WI38 (cell line): Measurements from ENCODE around the gene AKAP13.
"Not testable (repeated sequence)": the region's sequence is repeated elsewhere in the genome, so short reads cannot be mapped to it uniquely, and the experiment has no call there.

Source experiments
- H3K4me3 ChIP-seq: 2 replicates; pipeline ENCODE4 v1.5.1; 2011; ENCODE audit warnings: low read depth, mild to moderate bottlenecking, control low read depth, low read length
- TF ChIP-seq, protein P1 (sequence below): IDR thresholded peaks from 2 replicates; pipeline ENCODE4 v1.5.1; 2012; ENCODE audit warnings: low read depth, mild to moderate bottlenecking, control low read depth, low read length

The AKAP13 gene

DNA sequence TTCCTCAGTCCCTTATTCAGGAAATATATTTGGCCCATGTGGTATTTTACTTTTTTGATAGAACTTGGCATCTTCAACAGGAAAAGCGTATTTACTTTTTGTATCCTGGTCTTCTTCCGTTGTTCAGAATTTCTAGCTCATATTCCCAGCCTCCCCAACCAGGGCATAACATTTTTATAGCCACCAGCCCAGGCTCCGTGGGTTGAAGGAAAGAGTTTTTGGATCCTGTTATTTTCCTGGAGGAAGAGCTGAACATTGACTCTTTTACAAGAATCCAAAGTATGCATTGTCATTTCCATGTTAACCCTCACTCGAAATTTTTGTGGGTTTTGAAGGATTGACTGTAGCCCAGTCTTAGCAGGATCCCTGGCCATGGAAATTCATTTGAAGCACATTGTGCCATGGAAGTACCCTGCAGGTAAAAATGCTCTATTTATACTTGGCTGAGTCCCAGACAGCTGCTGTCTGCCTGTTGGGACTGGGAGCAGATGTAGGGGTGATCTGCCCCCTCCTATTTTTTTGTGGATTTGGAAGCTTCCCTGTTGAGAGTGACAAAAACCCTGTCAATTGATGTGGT, 98.8 kb downstream of the AKAP13 start:
- TF ChIP-seq, protein P1, sequence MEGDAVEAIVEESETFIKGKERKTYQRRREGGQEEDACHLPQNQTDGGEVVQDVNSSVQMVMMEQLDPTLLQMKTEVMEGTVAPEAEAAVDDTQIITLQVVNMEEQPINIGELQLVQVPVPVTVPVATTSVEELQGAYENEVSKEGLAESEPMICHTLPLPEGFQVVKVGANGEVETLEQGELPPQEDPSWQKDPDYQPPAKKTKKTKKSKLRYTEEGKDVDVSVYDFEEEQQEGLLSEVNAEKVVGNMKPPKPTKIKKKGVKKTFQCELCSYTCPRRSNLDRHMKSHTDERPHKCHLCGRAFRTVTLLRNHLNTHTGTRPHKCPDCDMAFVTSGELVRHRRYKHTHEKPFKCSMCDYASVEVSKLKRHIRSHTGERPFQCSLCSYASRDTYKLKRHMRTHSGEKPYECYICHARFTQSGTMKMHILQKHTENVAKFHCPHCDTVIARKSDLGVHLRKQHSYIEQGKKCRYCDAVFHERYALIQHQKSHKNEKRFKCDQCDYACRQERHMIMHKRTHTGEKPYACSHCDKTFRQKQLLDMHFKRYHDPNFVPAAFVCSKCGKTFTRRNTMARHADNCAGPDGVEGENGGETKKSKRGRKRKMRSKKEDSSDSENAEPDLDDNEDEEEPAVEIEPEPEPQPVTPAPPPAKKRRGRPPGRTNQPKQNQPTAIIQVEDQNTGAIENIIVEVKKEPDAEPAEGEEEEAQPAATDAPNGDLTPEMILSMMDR: no peak
- H3K4me3 ChIP-seq: no peak overlapping the region

DNA sequence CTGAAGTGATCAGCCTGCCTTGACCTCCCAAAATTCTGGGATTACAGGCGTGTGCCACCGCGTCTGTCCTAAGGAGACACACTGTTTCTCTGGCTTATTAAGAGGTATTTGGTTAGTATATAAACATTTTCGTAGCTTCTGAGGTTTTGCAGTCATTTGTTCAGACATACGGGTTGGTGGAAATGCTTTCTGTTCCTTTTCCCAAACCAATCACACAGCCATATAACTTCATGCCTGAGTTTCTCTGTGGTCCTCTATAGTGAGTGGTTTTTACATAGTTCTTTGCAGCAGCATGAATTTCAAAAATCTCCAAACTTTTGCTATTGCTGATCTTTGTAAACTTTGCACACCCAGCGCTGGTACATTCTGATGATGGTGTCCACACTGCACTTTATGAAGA, 100.5 kb downstream of the AKAP13 start:
- TF ChIP-seq, protein P1: no peak
- no peak overlapping the region for H3K4me3 ChIP-seq

DNA sequence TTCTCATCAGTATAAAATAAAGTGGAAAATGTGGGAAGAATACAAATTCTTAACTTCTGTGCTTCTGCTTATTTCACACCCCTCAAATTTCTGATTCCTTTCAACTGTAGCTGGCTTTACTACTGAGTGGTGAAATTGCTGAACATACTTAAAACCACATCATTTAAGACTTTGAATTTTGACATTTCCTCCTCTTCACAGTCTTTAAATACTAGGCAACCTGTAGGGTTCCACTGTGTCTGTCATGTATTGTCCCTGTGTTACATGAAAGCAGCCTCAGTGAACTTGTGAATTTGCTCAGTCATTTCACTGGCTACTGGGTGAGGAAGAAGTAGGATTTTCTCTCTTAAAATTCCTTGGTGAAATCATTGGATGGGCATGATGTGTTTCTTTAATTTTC, 101.1 kb downstream of the AKAP13 start:
- H3K4me3 ChIP-seq: not testable (repeated sequence)

DNA sequence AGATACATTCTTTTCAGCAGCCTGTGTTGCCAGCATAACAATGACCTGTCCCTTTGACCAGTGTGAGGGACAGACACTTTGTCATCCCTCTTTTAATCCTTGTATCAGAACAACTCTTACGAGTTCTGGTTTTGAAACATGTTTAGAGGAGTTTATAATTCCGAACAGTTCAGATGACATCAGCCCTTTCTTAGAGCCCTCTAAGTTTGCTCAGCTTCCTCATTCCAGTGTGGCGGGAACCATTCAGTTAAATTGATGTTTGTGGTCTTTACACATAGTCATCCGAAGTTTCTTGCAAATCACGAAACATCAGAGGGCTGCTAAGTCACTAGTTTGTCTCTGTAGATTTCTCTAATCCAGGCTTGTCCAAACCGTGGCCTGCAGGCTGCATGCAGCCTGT, 102.5 kb downstream of the AKAP13 start:
- TF ChIP-seq, protein P1: no peak
- H3K4me3 ChIP-seq: peak overlapping the region; percentile 12; the same call in 1 of the 2 replicates

DNA sequence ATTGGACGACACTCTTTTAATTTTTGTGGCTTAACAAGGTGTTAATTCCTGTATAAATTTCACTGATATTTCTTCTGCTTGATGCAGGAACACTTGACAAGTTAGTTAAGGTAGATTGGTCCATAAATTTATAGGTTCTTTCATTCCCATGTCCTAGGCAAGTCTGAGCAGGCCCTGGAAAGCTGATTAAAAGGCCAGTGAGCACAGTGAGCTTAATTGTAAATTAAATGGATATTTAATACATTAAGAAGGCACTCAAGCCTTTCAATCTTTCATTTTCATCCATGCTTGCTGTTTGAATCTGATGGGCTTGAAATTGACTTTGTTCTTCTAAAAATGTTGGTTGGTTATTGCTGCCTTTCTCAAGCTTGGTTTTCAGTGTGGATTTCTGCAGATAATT, 103.6 kb downstream of the AKAP13 start:
- not testable (repeated sequence) for H3K4me3 ChIP-seq

DNA sequence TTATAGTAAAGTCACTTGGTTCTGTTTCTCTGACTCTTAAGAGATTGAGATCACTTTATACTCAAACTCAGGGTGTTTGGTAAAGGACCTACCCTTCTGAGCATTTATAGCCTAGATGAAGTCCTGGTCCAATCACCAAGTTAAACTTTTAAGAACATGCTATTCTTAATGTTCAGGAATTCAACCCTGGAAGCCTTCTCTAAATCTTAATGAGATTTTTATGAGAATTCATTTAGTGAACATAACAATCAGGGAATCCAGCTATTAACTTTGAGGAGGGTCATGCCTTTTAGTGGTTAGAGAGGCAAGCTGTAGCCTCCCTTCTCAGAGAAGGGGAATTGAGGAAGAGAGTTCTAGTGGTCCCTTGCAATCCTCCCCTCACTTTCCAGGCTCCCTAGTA, 104.5 kb downstream of the AKAP13 start:
- H3K4me3 ChIP-seq: not testable (repeated sequence)

DNA sequence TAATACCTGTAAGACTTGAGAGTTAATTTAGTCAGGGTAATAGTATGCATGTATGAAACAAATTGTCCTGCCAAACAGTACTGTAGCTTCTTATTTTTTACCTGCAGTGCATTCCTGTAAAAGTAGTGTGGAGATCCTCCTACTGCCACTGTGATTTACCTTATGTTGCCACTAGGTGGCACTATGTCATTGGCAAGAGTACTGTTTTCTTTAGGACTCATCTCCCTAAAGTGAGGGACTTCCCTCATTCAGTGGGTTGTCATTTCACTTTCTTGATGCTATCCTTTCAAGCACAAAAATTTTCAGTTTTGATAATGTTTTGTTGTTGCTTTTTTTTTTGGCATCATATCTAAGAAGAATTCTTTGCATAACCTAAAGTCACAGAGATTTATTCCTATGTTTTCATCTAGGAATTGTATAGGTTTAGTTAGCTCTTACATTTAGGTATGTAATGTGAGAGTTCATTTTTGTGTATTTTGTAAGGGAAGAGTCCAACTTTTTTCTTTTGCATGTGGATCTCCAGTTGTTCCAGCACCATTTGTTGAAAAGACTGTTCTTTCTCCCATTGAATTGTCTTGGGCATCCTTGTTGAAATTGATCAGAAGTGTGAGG, 105.7 kb downstream of the AKAP13 start:
- TF ChIP-seq, protein P1: peak; percentile 54; the same call in 1 of the 2 replicates
- no peak overlapping the region for H3K4me3 ChIP-seq

DNA sequence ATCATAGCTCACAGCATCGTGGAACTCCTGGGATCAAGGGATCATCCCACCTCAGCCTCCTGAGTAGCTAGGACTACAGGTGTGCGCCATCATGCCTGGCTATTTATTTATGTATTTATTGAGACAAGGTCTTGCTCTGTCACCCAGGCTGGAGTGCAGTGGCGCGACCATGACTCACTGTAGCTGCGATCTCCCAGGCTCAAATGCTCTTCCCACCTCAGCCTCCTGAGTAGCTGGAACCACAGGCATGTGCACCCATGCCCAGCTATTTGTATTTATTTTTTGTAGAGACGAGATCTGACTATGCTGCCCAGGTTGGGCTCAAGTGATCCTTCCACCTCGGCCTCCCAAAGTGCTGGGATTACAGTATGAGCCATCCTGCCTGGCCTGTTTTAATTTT, 107.4 kb downstream of the AKAP13 start:
- H3K4me3 ChIP-seq: not testable (repeated sequence)

DNA sequence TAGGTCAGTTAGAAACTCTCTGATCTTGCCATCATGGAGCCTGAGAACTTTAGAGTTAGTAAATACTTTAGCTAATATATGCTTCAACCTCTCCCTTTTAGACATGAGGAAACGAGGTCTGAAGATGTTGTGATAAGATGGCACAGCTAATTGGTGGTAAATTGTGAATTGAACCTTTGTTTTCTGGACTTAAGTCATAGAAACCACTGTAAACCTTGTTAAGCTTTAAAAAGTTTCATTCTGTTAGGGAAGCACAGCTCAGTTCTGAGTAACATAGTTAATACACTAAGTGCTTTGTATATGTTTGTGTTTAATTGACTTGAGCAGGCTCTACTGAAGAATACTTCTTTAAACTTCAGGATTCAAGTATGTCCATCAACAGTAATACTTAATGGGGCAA, 108.6 kb downstream of the AKAP13 start:
- TF ChIP-seq, protein P1: no peak
- no peak overlapping the region for H3K4me3 ChIP-seq
